Measurements from ENCODE around the gene ANAPC5. TPM values are rescaled to one million over a fixed set of nuclear protein-coding genes. Genes with fewer than 3 reads are reported as not detected.
"Not testable (repeated sequence)": the region's sequence is repeated elsewhere in the genome, so short reads cannot be mapped to it uniquely, and the experiment has no call there.

Gene ANAPC5
- total RNA-seq, 1 donor from 2014 or later: 53.4 TPM

DNA sequence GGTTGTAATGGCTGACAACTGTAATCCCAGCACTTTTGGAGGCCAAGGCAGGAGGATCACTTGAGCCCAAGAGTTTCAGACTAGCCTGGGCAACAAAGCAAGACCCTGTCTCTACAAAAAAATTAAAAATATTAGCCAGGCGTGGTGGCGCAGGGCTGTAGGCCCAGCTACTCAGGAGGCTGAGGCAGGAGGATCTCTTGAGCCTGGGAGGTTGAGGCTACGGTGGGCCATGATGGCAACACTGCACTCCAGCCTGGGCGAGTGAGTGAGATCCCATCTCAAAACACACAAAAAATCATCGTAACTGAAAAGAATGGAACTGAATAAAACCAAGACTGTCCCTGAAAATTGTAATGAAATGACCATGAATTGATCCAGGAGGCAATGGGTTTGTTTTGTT, 61.8 kb downstream of the ANAPC5 start:
- no peak for DNase-seq (ENCODE audit: low spot score)
- intact Hi-C loops (cut with DNase I): no loop called here

DNA sequence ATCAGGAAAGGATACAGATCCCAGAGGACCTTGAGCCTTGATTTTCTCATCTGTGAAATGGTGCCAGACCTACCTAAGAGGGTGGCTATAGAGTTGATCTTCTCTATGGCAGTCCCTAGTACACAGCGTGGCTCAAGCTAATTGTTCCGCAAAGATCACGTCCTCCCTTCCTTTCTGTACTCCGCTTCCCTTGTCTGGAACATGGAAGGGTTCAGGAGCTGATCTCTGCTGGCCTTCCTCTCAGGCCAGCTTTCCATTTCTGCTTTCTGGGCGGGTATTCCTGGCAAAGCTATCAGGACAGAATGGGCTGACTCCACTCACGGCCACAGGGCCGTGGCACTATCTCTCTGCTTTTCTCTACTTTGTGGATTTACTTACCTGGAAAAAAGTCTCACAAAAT, 62.2 kb downstream of the ANAPC5 start:
- intact Hi-C loops (cut with DNase I): no loop called here
- no peak for DNase-seq (ENCODE audit: low spot score)

GRCh38 chr12:121288986-121289385, 63.2 kb downstream of the ANAPC5 start:
- no peak for DNase-seq (ENCODE audit: low spot score)
- intact Hi-C loops (cut with DNase I): no loop called here

DNA sequence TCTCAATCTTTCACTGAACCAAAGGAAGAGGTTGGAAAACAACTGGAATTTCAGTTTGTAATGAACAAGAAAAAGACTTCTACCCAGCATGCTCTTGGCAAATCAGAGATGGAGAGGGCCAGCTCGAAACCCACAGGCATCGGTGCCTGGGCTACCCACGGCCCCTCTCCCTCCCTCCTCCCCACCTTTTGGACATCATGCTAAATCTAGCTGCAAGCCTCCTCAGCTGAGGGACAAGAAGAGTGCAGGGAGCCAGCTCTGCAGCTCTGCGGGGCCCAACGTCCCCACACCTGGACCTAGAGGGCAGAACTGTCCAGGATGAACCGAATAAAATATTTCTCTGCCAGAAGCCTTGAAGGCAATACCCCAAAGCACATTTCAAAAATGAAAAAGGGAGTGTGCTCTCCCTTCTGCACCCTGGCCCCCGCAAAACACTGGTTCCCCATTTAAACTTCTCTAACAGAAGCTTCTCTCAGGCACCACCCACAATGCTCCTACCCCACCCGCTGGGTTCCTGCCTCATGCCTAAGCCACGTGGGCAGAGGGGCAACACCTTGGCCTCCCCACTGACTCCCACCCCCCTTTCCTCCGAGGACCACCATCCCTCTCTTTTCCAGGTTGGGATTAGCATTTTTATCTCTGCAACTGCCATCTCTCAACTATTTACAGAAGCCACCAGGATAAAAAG, 63.9 kb downstream of the ANAPC5 start:
- no peak for DNase-seq (ENCODE audit: low spot score)
- intact Hi-C loops (cut with DNase I): no loop called here

DNA sequence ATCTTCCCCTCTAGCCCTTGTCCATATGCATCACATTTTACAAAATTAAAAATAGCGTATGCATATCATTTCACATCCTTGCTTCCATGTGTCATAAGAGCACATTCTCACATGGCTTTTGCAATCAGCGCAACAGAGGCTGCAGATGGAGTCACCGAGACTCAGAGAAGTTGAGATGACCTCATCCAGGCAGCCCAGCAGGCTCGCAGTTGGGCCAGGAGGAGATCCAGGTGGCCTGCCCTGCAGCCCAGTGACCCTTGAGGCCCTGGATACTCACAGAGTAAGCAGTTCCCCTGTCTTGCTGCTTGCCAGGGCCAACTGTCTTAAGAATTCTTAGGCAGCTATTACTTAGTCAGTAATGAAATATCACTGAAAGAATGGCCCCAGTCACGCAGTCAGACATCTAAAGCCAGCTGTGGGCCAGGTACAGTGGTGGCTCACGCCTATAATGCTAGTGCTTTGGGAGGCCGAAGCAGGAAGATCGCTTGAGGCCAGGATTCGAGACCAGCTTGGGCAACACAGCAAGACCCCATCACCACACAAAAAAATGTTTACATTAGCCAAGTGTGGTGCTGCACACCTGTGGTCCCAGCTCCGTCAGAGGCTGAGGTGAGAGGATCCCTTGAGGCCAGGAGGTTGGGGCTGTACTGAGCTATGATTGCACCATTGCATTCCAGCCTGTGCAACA, 64.8 kb downstream of the ANAPC5 start:
- DNase-seq (ENCODE audit: low spot score): no peak
- intact Hi-C loops (cut with DNase I): no loop called here

GRCh38 chr12:121285856-121286255, 66.4 kb downstream of the ANAPC5 start:
- no peak for DNase-seq (ENCODE audit: low spot score)
- intact Hi-C loops (cut with DNase I): no loop called here

- intact Hi-C loops (cut with DNase I): no loop called here
- DNase-seq (ENCODE audit: low spot score): no peak
Observed at GRCh38 chr12:121284551-121285390, 67.4 kb downstream of the ANAPC5 start.

DNA sequence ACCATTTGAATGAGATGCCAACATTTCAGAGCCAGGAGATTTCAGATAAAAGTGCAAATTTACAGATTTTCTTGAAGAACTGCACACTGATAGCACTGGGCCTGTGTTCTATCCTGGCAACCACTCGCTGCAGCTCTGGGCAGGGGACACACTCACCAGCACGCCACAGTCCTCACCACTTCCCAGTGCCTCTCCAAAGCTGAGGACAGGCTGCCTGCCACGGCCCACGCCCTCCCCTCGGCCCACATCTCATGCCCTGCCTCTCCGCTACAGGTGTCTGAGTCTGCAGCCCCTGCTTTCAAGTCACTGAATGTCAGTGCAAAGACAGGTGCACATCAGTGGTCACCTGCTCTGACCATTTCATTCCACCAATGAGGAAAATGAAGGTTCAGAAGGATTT, 68.4 kb downstream of the ANAPC5 start:
- DNase-seq (ENCODE audit: low spot score): no peak
- intact Hi-C loops (cut with DNase I): no loop called here

DNA sequence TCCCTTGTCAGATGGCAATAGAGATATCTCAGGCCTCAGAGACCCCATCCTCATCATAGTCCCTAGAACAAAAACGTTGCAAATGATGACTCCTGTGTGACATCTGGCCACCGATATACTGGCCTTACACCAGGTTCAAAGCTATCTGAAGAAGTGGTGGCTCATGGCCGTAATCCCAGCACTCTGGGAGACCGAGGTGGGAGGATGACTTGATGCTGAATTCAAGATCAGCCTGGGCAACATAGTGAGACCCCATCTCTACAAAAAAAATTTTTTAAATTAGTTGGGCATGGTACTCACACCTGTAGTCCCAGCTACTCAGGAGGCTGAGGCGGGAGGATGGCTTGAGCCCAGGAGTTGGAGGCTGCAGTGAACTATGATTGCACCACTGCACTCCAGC, 68.8 kb downstream of the ANAPC5 start:
- DNase-seq (ENCODE audit: low spot score): no peak
- intact Hi-C loops (cut with DNase I): no loop called here

DNA sequence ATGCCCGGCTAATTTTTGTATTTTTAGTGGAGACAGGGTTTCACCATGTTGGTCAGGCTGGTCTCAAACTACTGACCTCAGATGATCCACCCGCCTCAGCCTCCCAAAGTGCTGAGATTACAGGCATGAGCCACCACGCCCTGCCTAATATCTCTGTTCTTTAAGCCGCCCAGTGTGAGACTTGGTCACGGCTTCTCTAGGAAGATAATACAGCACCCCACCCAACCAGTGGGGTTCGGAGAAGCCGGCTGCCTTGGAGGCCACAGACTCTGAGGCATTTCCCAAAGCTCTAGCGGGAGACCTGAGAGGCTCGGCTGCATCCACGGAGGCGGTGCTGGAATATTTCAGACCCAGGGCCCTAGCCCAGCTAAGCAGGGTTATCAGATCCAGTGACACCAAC, 69.3 kb downstream of the ANAPC5 start:
- DNase-seq (ENCODE audit: low spot score); intact Hi-C loops (cut with DNase I): not testable (repeated sequence)

DNA sequence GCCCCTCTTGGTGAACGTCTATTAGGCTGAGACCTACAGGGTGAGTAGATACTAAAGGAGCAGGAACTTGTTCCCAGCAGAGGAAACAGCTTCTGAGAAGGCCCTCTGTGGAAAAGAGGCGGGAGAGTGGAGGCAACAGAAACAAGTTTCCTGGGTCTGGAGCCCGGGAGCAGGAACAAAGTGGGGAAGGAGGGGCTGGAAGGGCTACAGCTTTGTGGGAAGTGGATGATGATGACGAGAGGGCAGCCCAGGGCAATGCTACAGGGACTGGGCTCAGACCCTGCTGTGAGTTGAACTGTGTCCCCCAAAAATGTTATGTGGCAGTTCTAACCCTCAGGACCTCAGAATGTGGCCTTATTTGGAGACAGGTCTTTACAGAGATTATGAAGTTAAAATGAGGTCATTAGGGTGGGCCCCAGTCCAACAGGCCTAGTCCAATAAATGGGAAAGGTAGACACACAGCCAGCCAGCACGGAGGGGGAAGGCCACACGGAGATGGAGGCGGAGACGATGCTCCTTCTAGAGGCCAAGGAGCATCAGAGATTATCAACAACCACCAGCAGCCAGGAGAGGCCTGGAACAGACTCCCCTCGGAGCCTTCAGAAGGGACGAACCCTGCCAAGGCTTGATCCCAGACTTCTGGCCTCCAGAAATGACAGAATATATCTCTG, 70.0 kb downstream of the ANAPC5 start:
- DNase-seq (ENCODE audit: low spot score): no peak
- intact Hi-C loops (cut with DNase I): no loop called here

- DNase-seq (ENCODE audit: low spot score): not testable (repeated sequence)
Observed at GRCh38 chr12:121281116-121281515, 71.1 kb downstream of the ANAPC5 start.

GRCh38 chr12:121280531-121280930, 71.7 kb downstream of the ANAPC5 start:
- intact Hi-C loops (cut with DNase I); DNase-seq (ENCODE audit: low spot score): not testable (repeated sequence)

More at GRCh38 chr12:121281116-121281515, 71.1 kb downstream of the ANAPC5 start:
- intact Hi-C loops (cut with DNase I): not testable (repeated sequence)

GRCh38 chr12:121279507-121279915, 72.7 kb downstream of the ANAPC5 start:
- DNase-seq (ENCODE audit: low spot score): no peak
- intact Hi-C loops (cut with DNase I): no loop called here

DNA sequence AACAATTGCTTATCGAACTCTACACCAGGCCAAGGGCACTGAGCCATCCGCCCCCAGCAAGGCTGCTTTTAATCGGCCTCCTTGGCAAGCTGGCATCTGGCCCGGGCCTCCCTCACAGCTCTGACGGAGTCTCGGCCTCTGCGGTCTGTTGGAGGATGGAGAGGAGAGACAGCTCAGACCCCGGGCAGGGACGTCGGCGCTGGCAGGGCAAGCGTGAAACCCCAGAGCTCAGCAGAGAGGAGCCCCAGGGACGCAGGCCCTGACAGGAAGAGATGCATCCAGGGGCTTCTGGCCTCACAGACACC, 73.2 kb downstream of the ANAPC5 start:
- intact Hi-C loops (cut with DNase I): no loop called here
- no peak for DNase-seq (ENCODE audit: low spot score)

GRCh38 chr12:121278169-121279070, 73.8 kb downstream of the ANAPC5 start:
- no peak for DNase-seq (ENCODE audit: low spot score)
- intact Hi-C loops (cut with DNase I): no loop called here

DNA sequence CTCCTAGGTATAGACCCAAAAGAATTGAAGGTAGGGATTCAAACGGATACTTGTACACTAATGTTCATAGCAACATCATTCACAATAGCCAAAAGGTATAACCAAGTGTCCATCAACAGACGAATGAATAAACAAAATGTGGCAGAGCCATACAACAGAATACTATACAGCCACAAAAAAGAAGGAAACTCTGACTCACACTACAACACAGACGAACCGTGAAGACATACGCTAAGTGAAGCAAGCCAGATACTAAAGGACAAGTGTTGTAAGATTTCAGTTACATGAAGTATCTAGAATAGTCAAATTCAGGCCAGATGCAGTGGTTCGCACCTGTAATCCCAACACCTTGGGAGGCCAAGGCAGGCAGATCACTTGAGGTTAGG, 74.8 kb downstream of the ANAPC5 start:
- DNase-seq (ENCODE audit: low spot score): no peak
- intact Hi-C loops (cut with DNase I): no loop called here

DNA sequence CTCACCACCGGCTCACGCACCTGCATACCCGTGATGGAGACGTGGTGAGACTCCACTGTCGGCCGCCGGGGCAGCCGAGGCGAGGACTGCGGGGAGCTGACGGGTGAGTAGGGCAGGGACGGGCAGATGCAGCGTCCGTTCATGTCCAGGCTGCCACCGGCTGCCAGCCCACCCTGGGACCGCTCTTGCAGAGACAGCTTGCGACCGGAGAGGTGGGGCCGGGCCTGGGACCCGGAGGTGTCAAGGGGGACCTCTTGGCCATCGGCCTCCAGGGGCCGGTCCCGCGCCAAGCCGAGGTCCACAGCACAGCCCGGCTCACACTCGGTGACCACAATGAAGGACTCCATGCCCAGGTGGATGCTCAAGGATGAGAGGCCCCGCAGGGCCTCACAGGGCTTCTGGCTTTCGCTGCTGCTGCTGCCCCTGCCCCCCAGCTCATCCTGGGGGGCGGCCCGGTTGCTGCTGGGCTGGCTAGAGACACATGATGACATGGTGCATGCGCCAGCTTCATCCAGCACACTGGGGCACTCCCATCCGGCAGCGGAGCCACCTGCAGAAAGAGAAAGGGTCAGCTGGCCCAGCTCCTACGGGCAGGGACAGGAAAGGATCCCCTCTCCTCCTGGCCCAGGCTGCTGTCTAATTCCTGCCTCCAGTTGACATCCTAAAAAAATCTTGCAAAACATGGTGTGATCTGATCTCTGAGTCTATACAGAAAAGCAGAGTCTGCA, 78.0 kb downstream of the ANAPC5 start:
- intact Hi-C loops (cut with DNase I): no loop called here
- no peak for DNase-seq (ENCODE audit: low spot score)

Data from cardiac septum (tissue), 1 donor.